Measurements from ENCODE around the gene ARPC2. TPM values are rescaled to one million over a fixed set of nuclear protein-coding genes. Genes with fewer than 3 reads are reported as not detected.
A peak's percentile ranks its signal among the peaks of the same experiment; 100 is the strongest.
"Not testable (repeated sequence)": the region's sequence is repeated elsewhere in the genome, so short reads cannot be mapped to it uniquely, and the experiment has no call there.

Gene ARPC2
- total RNA-seq, 1 donor from 2014 or later, result 446 TPM

GRCh38 chr2:218270721-218271486 is 53.9 kb downstream of the ARPC2 start:
- no peak for DNase-seq (ENCODE audit: low read depth, low spot score)

GRCh38 chr2:218271487-218271797 is 54.5 kb downstream of the ARPC2 start:
- no peak for DNase-seq (ENCODE audit: low read depth, low spot score)

GRCh38 chr2:218271865-218272530 is 55.0 kb downstream of the ARPC2 start:
- no peak for DNase-seq (ENCODE audit: low read depth, low spot score)

- DNase-seq (ENCODE audit: low read depth, low spot score), result no peak
These were observed 55.7 kb downstream of the ARPC2 start for GRCh38 chr2:218272531-218273212.

- DNase-seq (ENCODE audit: low read depth, low spot score), result not testable (repeated sequence)
These were observed 56.4 kb downstream of the ARPC2 start for GRCh38 chr2:218273214-218273907.

- DNase-seq (ENCODE audit: low read depth, low spot score), result no peak
These were observed 56.9 kb downstream of the ARPC2 start for GRCh38 chr2:218273908-218274249.

GRCh38 chr2:218274586-218274985 is 57.6 kb downstream of the ARPC2 start:
- DNase-seq (ENCODE audit: low read depth, low spot score), result no peak

- DNase-seq (ENCODE audit: low read depth, low spot score), result no peak
These were observed 58.5 kb downstream of the ARPC2 start for GRCh38 chr2:218275371-218276072.

- DNase-seq (ENCODE audit: low read depth, low spot score), result no peak
These were observed 60.2 kb downstream of the ARPC2 start for GRCh38 chr2:218276986-218277755.

GRCh38 chr2:218277921-218278320 is 60.9 kb downstream of the ARPC2 start:
- no peak for DNase-seq (ENCODE audit: low read depth, low spot score)

- no peak for DNase-seq (ENCODE audit: low read depth, low spot score)
These were observed 61.8 kb downstream of the ARPC2 start for GRCh38 chr2:218278531-218279360.

GRCh38 chr2:218280260-218280870 is 63.4 kb downstream of the ARPC2 start:
- DNase-seq (ENCODE audit: low read depth, low spot score), result no peak

- DNase-seq (ENCODE audit: low read depth, low spot score), result no peak
These were observed 64.5 kb downstream of the ARPC2 start for GRCh38 chr2:218281449-218281848.

- DNase-seq (ENCODE audit: low read depth, low spot score), result no peak
These were observed 65.4 kb downstream of the ARPC2 start for GRCh38 chr2:218282173-218282991.

- DNase-seq (ENCODE audit: low read depth, low spot score), result no peak
These were observed 67.3 kb downstream of the ARPC2 start for GRCh38 chr2:218284106-218284811.

- DNase-seq (ENCODE audit: low read depth, low spot score), result no peak
These were observed 68.6 kb downstream of the ARPC2 start for GRCh38 chr2:218285604-218286003.

- DNase-seq (ENCODE audit: low read depth, low spot score), result peak; percentile 87
These were observed 69.8 kb downstream of the ARPC2 start for GRCh38 chr2:218286570-218287459.

All from pulmonary artery endothelial cell (primary cell).